GM12878 (cell line): Measurements from ENCODE around the gene ANKRD50.

Source experiments
- ATF7 ChIP-seq: fragments of 450-650 bp; IDR thresholded peaks from 2 replicates; pipeline ENCODE4 v1.6.1; 2016; ENCODE audit warnings: low read depth, mild to moderate bottlenecking
- ESRRA ChIP-seq: IDR thresholded peaks from 2 replicates; pipeline ENCODE4 v1.6.1; 2012; ENCODE audit warnings: mild to moderate bottlenecking, low read length, improper control_type of control experiment
- EZH2 ChIP-seq: IDR thresholded peaks from 2 replicates; pipeline ENCODE4 v1.6.1; 2012; ENCODE audit warnings: low read depth, mild to moderate bottlenecking, control low read depth, inconsistent platforms, low read length, borderline replicate concordance; ENCODE audit not compliant: control insufficient read depth
- SRF ChIP-seq, 2 experiments: IDR thresholded peaks; 2 replicates each; pipeline ENCODE4 v1.6.1; 2011; ENCODE audit warnings: low read depth in 2 of 2, low read length in 2 of 2, mild to moderate bottlenecking in 1 of 2, moderate library complexity in 1 of 2
- TAF1 ChIP-seq: IDR thresholded peaks from 2 replicates; pipeline ENCODE4 v1.6.1; 2011; ENCODE audit warnings: mild to moderate bottlenecking, low read depth, low read length, borderline replicate concordance
- TCF12 ChIP-seq: IDR thresholded peaks from 2 replicates; pipeline ENCODE4 v1.6.1; 2011; ENCODE audit warnings: low read depth, mild to moderate bottlenecking, low read length
- ZNF217 ChIP-seq: fragments of 450-650 bp; IDR thresholded peaks from 2 replicates; pipeline ENCODE4 v1.6.1; 2017; ENCODE audit warnings: antibody characterized with exemption, mild to moderate bottlenecking
- ZNF274 ChIP-seq: IDR thresholded peaks from one replicate; pipeline ENCODE4 v1.8.0; 2011; ENCODE audit not compliant: insufficient read length, insufficient read depth
- TF ChIP-seq, protein P1 (sequence below): IDR thresholded peaks from 2 replicates; pipeline ENCODE4 v1.6.1; 2012; ENCODE audit warnings: low read depth, low read length, improper control_type of control experiment
- TF ChIP-seq, protein P2 (sequence below), 3 experiments: IDR thresholded peaks in 2 of 3; conservative IDR thresholded peaks in 1 of 3; 2 replicates each; pipeline ENCODE4 v1.5.1; 2011; ENCODE audit warnings: low read depth in 3 of 3, low read length in 3 of 3, mild to moderate bottlenecking in 3 of 3, control low read depth in 2 of 3, moderate library complexity in 2 of 3, inconsistent platforms in 1 of 3, mixed read lengths in 1 of 3; ENCODE audit not compliant: control insufficient read depth in 2 of 3, insufficient read depth in 1 of 3; ENCODE audit errors: extremely low read depth in 1 of 3
- TF ChIP-seq, protein P3 (sequence below): IDR thresholded peaks from 2 replicates; pipeline ENCODE4 v1.6.1; 2011; ENCODE audit warnings: low read depth, low read length, improper control_type of control experiment, borderline replicate concordance
- TF ChIP-seq, protein P4 (sequence below): fragments of 450-650 bp; IDR thresholded peaks from 2 replicates; pipeline ENCODE4 v1.6.1; 2017; ENCODE audit warnings: mild to moderate bottlenecking

DNA sequence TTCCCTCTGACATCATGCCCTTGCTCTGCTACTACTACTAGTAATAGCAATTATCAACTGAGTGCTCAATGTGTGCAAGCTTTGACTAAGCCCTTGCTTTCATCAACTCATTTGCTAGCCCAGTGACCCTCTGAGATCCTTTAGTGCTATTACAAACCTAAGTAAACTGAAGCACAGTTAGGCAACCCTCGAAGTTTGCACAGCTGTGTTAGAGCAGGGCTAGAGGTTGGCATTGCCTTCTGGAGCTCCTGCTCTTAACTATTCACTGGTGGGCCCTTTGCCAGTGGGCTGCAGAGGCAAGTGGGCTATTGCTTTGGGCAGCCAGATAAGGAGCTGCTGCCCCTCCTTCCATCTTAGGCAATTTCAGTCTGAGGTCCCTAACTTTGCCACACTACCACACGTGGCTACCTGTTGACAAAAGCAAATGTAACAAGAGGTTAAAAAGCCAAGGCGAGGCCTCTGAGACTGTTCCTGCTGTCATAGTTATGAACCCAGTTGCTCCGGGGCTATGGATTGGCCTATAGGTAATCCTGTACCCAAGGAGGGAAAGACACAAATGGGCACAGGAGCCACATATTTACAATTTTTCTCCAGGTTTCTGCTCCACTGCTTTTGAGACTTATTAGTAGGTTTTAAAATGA lies 41.5 kb upstream of the ANKRD50 start:
- TF ChIP-seq, protein P1, sequence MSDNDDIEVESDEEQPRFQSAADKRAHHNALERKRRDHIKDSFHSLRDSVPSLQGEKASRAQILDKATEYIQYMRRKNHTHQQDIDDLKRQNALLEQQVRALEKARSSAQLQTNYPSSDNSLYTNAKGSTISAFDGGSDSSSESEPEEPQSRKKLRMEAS = no peak
- TF ChIP-seq SRF (IDR thresholded peaks at IDR 0.05; ENCODE audit: low read depth in 2 of 2, low read length in 2 of 2) = no peak
- TF ChIP-seq TCF12 = no peak
- TF ChIP-seq ZNF217 = no peak
- TF ChIP-seq ATF7 = no peak
- TF ChIP-seq, protein P2, sequence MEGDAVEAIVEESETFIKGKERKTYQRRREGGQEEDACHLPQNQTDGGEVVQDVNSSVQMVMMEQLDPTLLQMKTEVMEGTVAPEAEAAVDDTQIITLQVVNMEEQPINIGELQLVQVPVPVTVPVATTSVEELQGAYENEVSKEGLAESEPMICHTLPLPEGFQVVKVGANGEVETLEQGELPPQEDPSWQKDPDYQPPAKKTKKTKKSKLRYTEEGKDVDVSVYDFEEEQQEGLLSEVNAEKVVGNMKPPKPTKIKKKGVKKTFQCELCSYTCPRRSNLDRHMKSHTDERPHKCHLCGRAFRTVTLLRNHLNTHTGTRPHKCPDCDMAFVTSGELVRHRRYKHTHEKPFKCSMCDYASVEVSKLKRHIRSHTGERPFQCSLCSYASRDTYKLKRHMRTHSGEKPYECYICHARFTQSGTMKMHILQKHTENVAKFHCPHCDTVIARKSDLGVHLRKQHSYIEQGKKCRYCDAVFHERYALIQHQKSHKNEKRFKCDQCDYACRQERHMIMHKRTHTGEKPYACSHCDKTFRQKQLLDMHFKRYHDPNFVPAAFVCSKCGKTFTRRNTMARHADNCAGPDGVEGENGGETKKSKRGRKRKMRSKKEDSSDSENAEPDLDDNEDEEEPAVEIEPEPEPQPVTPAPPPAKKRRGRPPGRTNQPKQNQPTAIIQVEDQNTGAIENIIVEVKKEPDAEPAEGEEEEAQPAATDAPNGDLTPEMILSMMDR (IDR thresholded peaks at IDR 0.05 in 2 of 3, conservative IDR thresholded peaks at IDR 0.05 in 1 of 3; ENCODE audit: control insufficient read depth in 2 of 3, extremely low read depth in 1 of 3, insufficient read depth in 1 of 3, low read depth in 3 of 3, low read length in 3 of 3) = no peak
- TF ChIP-seq ZNF274 = no peak
- TF ChIP-seq, protein P3, sequence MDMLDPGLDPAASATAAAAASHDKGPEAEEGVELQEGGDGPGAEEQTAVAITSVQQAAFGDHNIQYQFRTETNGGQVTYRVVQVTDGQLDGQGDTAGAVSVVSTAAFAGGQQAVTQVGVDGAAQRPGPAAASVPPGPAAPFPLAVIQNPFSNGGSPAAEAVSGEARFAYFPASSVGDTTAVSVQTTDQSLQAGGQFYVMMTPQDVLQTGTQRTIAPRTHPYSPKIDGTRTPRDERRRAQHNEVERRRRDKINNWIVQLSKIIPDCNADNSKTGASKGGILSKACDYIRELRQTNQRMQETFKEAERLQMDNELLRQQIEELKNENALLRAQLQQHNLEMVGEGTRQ = no peak
- no peak for TF ChIP-seq ESRRA
- TF ChIP-seq, protein P4, sequence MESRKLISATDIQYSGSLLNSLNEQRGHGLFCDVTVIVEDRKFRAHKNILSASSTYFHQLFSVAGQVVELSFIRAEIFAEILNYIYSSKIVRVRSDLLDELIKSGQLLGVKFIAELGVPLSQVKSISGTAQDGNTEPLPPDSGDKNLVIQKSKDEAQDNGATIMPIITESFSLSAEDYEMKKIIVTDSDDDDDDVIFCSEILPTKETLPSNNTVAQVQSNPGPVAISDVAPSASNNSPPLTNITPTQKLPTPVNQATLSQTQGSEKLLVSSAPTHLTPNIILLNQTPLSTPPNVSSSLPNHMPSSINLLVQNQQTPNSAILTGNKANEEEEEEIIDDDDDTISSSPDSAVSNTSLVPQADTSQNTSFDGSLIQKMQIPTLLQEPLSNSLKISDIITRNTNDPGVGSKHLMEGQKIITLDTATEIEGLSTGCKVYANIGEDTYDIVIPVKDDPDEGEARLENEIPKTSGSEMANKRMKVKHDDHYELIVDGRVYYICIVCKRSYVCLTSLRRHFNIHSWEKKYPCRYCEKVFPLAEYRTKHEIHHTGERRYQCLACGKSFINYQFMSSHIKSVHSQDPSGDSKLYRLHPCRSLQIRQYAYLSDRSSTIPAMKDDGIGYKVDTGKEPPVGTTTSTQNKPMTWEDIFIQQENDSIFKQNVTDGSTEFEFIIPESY = no peak
- TF ChIP-seq EZH2 = no peak
- no peak for TF ChIP-seq TAF1
